Glomerular endothelial cell (primary cell): ENCODE measurements around the gene CPNE4. TPM values are rescaled to one million over a fixed set of nuclear protein-coding genes. Genes with fewer than 3 reads are reported as not detected.
"Not testable (repeated sequence)": the region's sequence is repeated elsewhere in the genome, so short reads cannot be mapped to it uniquely, and the experiment has no call there.

Experiments
- DNase-seq: peaks from one replicate; pipeline ENCODE4 v3.0.0-alpha.2; 2011; ENCODE audit warnings: low read depth, low spot score; ENCODE audit errors: extremely low read depth
- total RNA-seq: library from RNA; depleted of rRNA; stranded (reverse); fragments of >200 nt; gene quantifications from 2 replicates; pipeline ENCODE4 v1.2.3, GENCODE V29; 2015

CPNE4 gene
- total RNA-seq, 1 donor from 2014 or later: not detected

DNA sequence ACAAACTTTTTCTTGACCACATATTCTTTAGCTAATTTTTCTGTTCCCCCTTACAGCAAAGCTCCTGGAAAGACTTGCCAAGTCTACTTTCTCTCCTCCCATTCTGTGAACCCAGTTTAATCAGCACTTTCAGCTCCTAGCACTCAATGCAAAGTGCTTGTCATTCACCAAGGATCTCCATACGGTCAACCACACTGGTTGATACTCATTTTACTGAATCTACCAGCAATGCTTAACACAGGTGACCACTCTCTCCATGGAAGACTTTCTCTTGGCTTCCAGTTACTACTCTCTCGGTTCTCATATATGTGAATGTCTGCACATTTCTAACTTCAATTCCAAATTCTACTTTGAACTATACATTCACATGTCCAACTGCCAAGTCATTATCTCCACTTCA lies 543.7 kb downstream of the CPNE4 start:
- DNase-seq: no peak

DNA sequence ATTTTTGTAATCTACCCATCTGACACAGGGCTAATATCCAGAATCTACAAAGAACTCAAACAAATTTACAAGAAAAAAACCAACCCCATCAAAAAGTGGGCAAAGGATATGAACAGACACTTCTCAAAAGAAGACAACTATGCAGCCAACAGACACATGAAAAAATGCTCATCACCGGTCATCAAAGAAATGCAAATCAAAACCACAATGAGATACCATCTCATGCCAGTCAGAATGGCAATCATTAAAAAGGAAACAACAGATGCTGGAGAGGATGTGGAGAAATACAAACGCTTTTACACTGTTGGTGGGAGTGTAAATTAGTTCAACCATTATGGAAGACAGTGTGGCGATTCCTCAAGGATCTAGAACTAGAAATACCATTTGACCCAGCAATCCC lies 548.3 kb downstream of the CPNE4 start:
- DNase-seq: not testable (repeated sequence)

DNA sequence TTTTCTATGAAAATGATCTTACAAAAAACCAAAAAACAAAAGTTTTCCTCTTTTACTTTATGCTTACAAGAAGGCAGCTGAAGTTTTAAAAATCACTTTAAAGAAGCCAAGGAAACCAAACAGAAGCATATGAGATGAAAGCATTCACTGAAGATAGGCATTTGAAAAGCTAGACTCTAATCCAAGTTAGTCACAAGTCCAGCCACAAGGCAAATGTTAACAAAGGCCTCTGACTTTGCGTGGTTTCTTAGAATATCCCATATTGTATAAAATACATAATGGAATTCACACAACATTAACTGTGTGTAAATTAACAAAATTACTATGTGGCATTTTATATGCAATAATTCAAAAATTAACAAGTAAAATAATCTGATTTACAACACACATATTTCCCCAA lies 549.7 kb downstream of the CPNE4 start:
- no peak for DNase-seq

DNA sequence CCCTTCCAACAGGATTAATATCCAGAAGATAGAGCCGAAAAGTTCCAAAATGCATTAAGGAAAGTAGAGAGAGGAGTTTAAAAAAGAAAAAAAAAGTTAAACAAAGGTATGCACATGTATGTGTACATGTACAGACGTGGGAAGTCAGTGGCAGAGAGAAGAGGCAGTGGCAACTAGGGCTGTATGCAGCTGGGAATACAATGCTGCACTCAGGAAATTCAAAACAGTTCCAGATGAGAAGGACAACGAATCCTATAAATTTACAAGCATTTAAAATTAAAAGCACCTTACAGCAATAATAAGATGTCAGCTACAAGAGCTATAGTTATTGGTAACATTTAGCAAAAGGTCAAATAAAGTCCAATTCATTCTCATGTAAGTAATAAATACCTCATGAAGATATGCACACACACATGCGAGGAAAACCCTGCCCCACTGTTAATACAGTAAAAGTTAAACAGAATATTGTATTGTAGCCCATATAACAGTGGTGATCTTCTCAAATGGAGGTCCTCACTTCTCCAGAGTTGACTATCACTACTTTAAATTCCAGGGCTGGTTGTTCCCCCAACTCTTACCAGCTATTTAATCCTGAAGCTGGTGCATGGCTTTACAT lies 550.2 kb downstream of the CPNE4 start:
- DNase-seq: no peak
